Calu3 (cell line): Measurements from ENCODE around the gene PLA2G4A. TPM values are rescaled to one million over a fixed set of nuclear protein-coding genes. Genes with fewer than 3 reads are reported as not detected.

Source experiments
- BruUV-seq: library from RNA; stranded (reverse); fragments of 400-500 nt; replicated peaks from 2 replicates; lab custom pipeline; 2021; lab: Mats Ljungman, UMichigan
- CTCF ChIA-PET: fragments of 300-600 bp; sonication (Branson Sonifier 250); formaldehyde crosslinking; loops from one replicate; lab custom pipeline; 2022; ENCODE audit warnings: antibody characterized with exemption; lab: Charles Lee
- DNase-seq: peaks from one replicate; pipeline ENCODE4 v3.0.0; 2022
- H3K27ac Mint-ChIP-seq: one replicate; pipeline ENCODE4 v1.8.0; 2022; ENCODE audit warnings: mixed read lengths; ENCODE audit not compliant: unreplicated experiment
- H3K27me3 Mint-ChIP-seq: one replicate; pipeline ENCODE4 v1.8.0; 2022; ENCODE audit warnings: mixed read lengths; ENCODE audit not compliant: unreplicated experiment
- H3K36me3 Mint-ChIP-seq: one replicate; pipeline ENCODE4 v1.8.0; 2022; ENCODE audit warnings: mild to moderate bottlenecking, moderate library complexity, mixed read lengths; ENCODE audit not compliant: insufficient read depth, unreplicated experiment
- H3K4me1 Mint-ChIP-seq: one replicate; pipeline ENCODE4 v1.8.0; 2022; ENCODE audit warnings: mild to moderate bottlenecking, low read depth, mixed read lengths; ENCODE audit not compliant: unreplicated experiment
- H3K4me3 Mint-ChIP-seq: one replicate; pipeline ENCODE4 v1.8.0; 2022; ENCODE audit warnings: mild to moderate bottlenecking, low read depth, moderate library complexity, mixed read lengths; ENCODE audit not compliant: unreplicated experiment
- H3K9me3 Mint-ChIP-seq: one replicate; pipeline ENCODE4 v1.8.0; 2022; ENCODE audit warnings: low read depth, mixed read lengths; ENCODE audit not compliant: unreplicated experiment
- intact Hi-C: fragments of 100-400 bp; cut with micrococcal nuclease; formaldehyde crosslinking; loops from one replicate; pipeline ENCODE4 v1.10.0; 2022; ENCODE audit not compliant: unreplicated experiment
- total RNA-seq: library from RNA; stranded (reverse); gene quantifications from 2 replicates; pipeline ENCODE4 v1.2.3, GENCODE V29; 2022
- TF ChIP-seq, protein P1 (sequence below): fragments of 200-600 bp; IDR thresholded peaks from one replicate; pipeline ENCODE4 v1.8.0; 2022; ENCODE audit warnings: antibody characterized with exemption; ENCODE audit not compliant: unreplicated experiment

The PLA2G4A gene
- total RNA-seq, 1 experiment from 2014 or later = 36.0 TPM

DNA sequence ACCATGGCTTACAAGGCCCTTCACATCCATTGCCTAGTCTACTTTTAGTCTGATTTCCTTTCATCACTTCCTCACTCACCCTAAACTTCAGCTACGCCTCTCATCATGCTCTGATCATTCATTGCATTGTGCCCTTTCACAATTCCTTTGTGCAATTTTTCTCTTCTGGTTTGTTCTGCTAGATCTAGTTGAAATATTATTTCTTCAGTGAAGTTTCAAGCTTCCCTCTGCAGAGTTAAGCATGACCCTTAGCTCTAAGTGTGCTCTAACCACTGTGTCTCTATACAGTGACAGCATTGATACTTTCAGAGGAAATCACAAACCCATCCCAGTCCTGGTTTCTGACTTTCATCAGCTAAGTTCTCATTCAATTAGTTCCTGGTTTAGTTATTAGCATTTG lies 166.1 kb downstream of the PLA2G4A start:
- intact Hi-C loops = no loop called here
- Mint-ChIP-seq H3K4me3 (no peak overlapping the region), H3K27ac (no peak overlapping the region), H3K4me1 (no peaks in the 10 kb centered on the region), H3K9me3 (no peaks in the 10 kb centered on the region), H3K36me3 (no peaks in the 10 kb centered on the region), H3K27me3 (no peaks in the 10 kb centered on the region)
- DNase-seq = no peak
- BruUV-seq = no TSS peak
- TF ChIP-seq, protein P1, sequence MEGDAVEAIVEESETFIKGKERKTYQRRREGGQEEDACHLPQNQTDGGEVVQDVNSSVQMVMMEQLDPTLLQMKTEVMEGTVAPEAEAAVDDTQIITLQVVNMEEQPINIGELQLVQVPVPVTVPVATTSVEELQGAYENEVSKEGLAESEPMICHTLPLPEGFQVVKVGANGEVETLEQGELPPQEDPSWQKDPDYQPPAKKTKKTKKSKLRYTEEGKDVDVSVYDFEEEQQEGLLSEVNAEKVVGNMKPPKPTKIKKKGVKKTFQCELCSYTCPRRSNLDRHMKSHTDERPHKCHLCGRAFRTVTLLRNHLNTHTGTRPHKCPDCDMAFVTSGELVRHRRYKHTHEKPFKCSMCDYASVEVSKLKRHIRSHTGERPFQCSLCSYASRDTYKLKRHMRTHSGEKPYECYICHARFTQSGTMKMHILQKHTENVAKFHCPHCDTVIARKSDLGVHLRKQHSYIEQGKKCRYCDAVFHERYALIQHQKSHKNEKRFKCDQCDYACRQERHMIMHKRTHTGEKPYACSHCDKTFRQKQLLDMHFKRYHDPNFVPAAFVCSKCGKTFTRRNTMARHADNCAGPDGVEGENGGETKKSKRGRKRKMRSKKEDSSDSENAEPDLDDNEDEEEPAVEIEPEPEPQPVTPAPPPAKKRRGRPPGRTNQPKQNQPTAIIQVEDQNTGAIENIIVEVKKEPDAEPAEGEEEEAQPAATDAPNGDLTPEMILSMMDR = no peak
- CTCF ChIA-PET = no interaction called here

DNA sequence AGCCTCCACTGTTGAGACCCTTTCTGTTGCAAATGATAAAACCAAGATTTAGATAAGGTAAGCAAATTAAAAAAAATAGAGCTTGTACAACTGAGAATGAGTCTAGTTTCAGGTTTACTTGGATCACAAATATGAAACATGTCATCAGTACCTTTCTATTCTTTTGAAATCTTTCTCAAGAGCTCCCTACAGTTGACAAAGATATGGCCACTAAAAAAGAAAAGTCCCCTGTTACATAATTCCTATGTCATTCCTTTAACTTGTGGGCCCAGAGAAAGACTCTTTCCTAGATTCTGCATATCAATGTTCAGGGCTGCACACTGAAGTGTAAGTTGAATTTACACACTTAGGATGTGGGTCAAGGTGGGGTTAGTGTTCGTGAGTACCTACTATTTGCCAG lies 168.1 kb downstream of the PLA2G4A start:
- no peak for DNase-seq
- no peak overlapping the region for H3K27ac Mint-ChIP-seq
- no peak overlapping the region for H3K4me3 Mint-ChIP-seq
- intact Hi-C loops = no loop called here
- TF ChIP-seq, protein P1 = no peak
- peaks cover 5% of the 10 kb centered on the region for H3K36me3 Mint-ChIP-seq
- no peaks in the 10 kb centered on the region for H3K9me3 Mint-ChIP-seq
- CTCF ChIA-PET = no interaction called here
- H3K4me1 Mint-ChIP-seq = peaks cover 16% of the 10 kb centered on the region
- H3K27me3 Mint-ChIP-seq = no peaks in the 10 kb centered on the region
- BruUV-seq = no TSS peak

DNA sequence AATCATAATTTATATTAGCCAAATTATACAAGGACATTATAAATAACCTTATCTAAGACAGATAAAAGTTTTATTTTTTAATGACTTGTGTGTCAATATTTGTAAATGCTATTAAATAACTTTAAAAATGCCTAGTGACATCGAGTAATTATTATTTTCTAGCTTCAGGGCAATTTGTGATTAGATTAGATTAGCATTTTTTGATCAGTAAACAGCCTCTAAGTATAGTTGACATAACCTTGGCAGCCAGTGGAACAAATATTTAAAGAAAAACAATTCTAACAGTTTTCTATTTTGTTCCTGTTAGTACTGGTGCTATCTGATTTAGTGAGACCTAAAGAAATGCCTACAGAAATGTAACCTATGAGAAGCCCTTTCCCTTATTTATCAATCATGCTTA lies 169.1 kb downstream of the PLA2G4A start:
- intact Hi-C loops = no loop called here
- H3K36me3 Mint-ChIP-seq = peaks cover 5% of the 10 kb centered on the region
- no peaks in the 10 kb centered on the region for H3K27me3 Mint-ChIP-seq
- CTCF ChIA-PET = interaction anchor here (0.5 kb wide), 1 partner anchor 392 kb away, joined by 5 read pairs; no protein-coding TSS in a partner anchor
- no peak for DNase-seq
- BruUV-seq = no TSS peak
- H3K4me1 Mint-ChIP-seq = peaks cover 25% of the 10 kb centered on the region
- TF ChIP-seq, protein P1 = no peak
- no peak overlapping the region for H3K4me3 Mint-ChIP-seq
- H3K9me3 Mint-ChIP-seq = no peaks in the 10 kb centered on the region
- no peak overlapping the region for H3K27ac Mint-ChIP-seq

- CTCF ChIA-PET = no interaction called here
- no peak for DNase-seq
- peaks cover 25% of the 10 kb centered on the region for H3K4me1 Mint-ChIP-seq
- TF ChIP-seq, protein P1 = no peak
- no peaks in the 10 kb centered on the region for H3K9me3 Mint-ChIP-seq
- no TSS peak for BruUV-seq
- H3K36me3 Mint-ChIP-seq = peaks cover 5% of the 10 kb centered on the region
- intact Hi-C loops = no loop called here
- no peak overlapping the region for H3K4me3 Mint-ChIP-seq
- H3K27ac Mint-ChIP-seq = no peak overlapping the region
- no peaks in the 10 kb centered on the region for H3K27me3 Mint-ChIP-seq
Observed at GRCh38 chr1:186999506-186999905, 170.8 kb downstream of the PLA2G4A start.
